NCI-H2107 treated with DMSO at 0.1 percent for 48 hours (cell line): Measurements from ENCODE around the gene FGF13.

Experiments used
- DNase-seq: peaks from one replicate; lab custom pipeline; 2025; ENCODE audit not compliant: unreplicated experiment; lab: John Stamatoyannopoulos, UW

Gene FGF13

DNA sequence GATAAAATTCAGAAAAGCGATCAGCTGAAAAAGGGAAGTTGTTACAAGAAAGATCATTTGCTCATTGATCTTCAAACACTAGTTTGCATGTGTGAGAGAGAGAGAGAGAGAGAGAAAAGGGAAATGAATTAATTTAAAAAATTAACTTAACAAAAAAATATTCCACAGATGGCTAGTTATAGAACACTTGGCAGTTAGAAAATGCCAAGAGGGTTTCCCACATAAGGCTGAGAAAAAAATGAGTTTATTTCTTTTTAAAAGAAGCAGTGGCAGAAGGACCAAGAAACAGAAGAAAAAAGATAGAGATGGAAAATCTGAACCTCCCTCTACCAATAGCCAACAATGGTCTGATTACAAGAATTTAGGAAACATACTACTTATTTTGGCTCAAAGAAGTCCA is 47.1 kb downstream of the FGF13 start:
- DNase-seq: no peak

GRCh38 chrX:138664016-138664415 is 47.5 kb downstream of the FGF13 start:
- no peak for DNase-seq

DNA sequence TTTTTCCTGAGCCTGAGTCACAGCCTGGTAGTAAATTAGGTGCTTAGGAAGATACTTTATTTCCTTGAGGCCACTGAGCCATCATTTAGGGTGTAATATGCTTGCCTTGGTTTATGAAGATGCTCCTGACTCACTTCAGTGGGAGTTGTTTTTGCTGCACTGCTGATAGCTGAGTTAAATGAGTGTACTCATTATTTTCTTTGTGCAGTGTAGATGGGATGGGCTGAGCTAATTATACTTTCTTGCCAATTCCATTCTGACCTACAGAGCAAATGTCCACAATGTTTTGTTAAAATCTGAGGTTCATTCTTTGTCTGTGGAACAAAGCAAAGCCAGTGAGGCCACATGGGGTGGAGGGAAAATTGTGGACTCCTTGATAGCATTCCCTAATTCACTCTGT is 60.0 kb downstream of the FGF13 start:
- DNase-seq: no peak

- no peak for DNase-seq
Measured at GRCh38 chrX:138648568-138648967, 62.9 kb downstream of the FGF13 start.

DNA sequence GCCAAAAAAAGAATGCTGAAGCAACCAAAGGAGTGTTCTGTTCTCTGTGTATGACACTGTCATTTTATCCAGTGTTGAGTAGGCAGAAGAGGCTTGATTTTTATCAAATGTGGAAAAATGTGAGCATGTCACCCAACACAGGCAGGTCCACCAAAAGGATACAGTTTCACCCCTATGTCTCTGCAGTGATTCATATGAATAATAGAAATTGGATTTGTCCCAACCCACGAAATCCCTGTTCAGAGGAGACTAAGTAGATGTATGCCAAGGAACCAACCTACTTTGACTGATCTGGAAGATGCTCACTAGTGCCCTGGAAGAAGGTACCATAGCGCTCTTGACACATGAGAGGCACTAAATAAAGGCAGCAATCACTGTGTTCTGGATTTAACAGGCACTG is 72.5 kb downstream of the FGF13 start:
- no peak for DNase-seq
